Renal cortex interstitium (tissue), 15 donors: ENCODE data around the gene RGMB. TPM values are rescaled to one million over a fixed set of nuclear protein-coding genes. Genes with fewer than 3 reads are reported as not detected.
"Not testable (repeated sequence)": the region's sequence is repeated elsewhere in the genome, so short reads cannot be mapped to it uniquely, and the experiment has no call there.

Source experiments
- DNase-seq, 11 donors: peaks; one replicate each; pipeline ENCODE4 v3.0.0-alpha.2; 2013; ENCODE audit warnings: low read depth in 9 of 11, low spot score in 4 of 11; ENCODE audit errors: extremely low read depth in 1 of 11
- long read RNA-seq, 16 experiments: transcript quantifications; one replicate each; lab custom pipeline, GENCODE V29; 2026
- polyA plus RNA-seq, 3 donors: library from polyadenylated mRNA; unstranded; fragments of 120-200 nt; gene quantifications; one replicate each; pipeline ENCODE4 v1.2.1, GENCODE V29; 2013; ENCODE audit not compliant: insufficient read length in 3 of 3

RGMB gene, protein sequence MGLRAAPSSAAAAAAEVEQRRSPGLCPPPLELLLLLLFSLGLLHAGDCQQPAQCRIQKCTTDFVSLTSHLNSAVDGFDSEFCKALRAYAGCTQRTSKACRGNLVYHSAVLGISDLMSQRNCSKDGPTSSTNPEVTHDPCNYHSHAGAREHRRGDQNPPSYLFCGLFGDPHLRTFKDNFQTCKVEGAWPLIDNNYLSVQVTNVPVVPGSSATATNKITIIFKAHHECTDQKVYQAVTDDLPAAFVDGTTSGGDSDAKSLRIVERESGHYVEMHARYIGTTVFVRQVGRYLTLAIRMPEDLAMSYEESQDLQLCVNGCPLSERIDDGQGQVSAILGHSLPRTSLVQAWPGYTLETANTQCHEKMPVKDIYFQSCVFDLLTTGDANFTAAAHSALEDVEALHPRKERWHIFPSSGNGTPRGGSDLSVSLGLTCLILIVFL
- polyA plus RNA-seq = 10 to 100 TPM; 12.3 to 14.9 (median 13.3) TPM
- long read RNA-seq, donor 1, partial matches to known transcripts = 0 of 1 reads
- long read RNA-seq, donor 1, other reads (novel, unspliced or antisense) = 0 of 1 reads
- long read RNA-seq, donor 2, partial matches to known transcripts = 0 of 1 reads
- long read RNA-seq, donor 2, other reads (novel, unspliced or antisense) = 0 of 1 reads
- long read RNA-seq, donor 3, transcript RGMB-207 (3 exons, 2,052 nt) = major isoform, 7 of 7 reads
- long read RNA-seq, donor 3, partial matches to known transcripts = 0 of 7 reads
- long read RNA-seq, donor 3, other reads (novel, unspliced or antisense) = 0 of 7 reads
- long read RNA-seq, donor 4, partial matches to known transcripts = 0 of 1 reads
- long read RNA-seq, donor 4, other reads (novel, unspliced or antisense) = 0 of 1 reads
- long read RNA-seq, donor 5 = 0 reads
- long read RNA-seq, donor 6, partial matches to known transcripts = 0 of 3 reads
- long read RNA-seq, donor 6, other reads (novel, unspliced or antisense) = 0 of 3 reads
- long read RNA-seq, donor 7, partial matches to known transcripts = 0 of 2 reads
- long read RNA-seq, donor 7, other reads (novel, unspliced or antisense) = 0 of 2 reads
- long read RNA-seq, donor 8 = 0 reads
- long read RNA-seq, donor 9, partial matches to known transcripts = 0 of 2 reads
- long read RNA-seq, donor 9, other reads (novel, unspliced or antisense) = 0 of 2 reads
- long read RNA-seq, donor 10, partial matches to known transcripts = 0 of 2 reads
- long read RNA-seq, donor 10, other reads (novel, unspliced or antisense) = 0 of 2 reads
- long read RNA-seq, donor 11, partial matches to known transcripts = 0 of 1 reads
- long read RNA-seq, donor 11, other reads (novel, unspliced or antisense) = 0 of 1 reads
- long read RNA-seq, donor 12 = 0 reads
- long read RNA-seq, donor 13 = 0 reads
- long read RNA-seq, donor 14, partial matches to known transcripts = 0 of 1 reads
- long read RNA-seq, donor 14, other reads (novel, unspliced or antisense) = 0 of 1 reads
- long read RNA-seq, donor 15, partial matches to known transcripts = 0 of 4 reads
- long read RNA-seq, donor 15, other reads (novel, unspliced or antisense) = 0 of 4 reads
- long read RNA-seq, donor 16, transcript RGMB-207 (3 exons, 2,052 nt) = major isoform, 8 of 9 reads
- long read RNA-seq, donor 16, partial matches to known transcripts = 0 of 9 reads
- long read RNA-seq, donor 16, other reads (novel, unspliced or antisense) = 0 of 9 reads

DNA sequence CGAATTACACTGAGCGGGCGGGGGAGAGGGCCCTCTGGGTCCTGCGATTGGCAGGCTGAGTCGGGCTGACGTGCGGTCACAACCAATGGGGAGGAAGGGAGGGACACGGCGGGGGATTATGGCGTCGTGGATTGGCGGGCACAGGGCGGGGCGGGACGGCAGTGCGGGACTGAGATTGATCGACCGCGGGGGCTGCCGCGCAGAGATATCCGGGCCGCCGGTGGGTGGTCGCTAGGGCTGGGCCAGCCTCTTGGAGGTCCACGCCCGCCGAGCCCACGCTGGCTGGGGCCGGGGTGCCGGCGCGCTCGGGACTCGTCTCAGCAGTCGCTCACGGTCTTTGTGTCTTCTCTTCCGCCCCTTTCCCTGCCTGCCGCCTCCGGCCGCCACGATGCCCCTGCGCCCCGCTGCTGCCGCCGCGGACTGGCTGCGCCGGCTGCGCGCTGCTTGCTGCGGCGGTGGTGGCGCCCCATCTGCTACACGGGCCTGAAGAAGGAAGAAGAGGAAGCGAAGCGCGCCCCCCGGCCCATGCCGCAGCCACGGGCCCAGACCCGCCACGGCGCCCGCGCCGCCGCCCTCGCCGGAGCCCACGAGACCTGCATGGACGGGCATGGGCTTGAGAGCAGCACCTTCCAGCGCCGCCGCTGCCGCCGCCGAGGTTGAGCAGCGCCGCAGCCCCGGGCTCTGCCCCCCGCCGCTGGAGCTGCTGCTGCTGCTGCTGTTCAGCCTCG, at the start of gene RGMB:
Gene RGMB, plus strand, starts transcription at position 200 of the 728 bp plus-strand sequence. Its CDS starts 408 bp downstream, at position 608.
- DNase-seq = peak; percentile 90 to 98 (median 97)

DNA sequence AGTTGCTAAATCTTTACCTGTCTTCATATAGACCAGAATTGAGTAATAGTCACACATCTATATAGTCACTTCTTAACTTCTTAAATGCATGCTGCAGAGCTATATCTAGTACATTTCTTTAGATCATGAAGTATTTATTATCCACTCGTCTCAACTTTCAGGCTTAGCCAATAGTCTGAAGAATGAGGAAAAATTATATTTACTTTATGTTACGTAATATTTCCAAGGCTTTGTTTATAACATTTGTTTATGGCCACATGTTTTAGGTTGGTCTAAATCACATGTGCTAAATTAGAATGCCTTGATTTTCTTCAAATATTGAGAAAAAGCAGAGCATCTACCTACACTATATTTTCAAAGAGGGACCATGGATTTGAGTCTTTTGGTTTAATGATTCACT, 47.2 kb upstream of the RGMB start:
- DNase-seq = no peak

DNA sequence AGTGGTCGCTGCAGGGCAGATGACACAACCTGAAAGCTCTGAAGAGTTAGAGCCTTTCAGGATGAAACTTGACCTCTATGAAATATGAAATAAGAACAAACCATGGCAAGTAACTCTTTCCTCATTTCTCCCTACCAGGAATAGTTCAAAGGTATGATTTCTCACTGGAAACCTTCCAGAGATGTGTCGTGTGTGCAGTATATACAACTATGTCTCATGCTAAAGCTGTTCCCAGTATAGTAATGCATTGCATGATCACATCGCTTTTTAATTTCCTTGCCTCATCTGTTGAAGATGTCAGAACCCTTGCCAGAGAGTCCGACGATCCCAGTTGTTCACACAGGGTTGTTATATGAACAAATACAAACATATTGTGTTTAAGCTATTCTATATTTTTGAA, 45.8 kb upstream of the RGMB start:
- DNase-seq = no peak

DNA sequence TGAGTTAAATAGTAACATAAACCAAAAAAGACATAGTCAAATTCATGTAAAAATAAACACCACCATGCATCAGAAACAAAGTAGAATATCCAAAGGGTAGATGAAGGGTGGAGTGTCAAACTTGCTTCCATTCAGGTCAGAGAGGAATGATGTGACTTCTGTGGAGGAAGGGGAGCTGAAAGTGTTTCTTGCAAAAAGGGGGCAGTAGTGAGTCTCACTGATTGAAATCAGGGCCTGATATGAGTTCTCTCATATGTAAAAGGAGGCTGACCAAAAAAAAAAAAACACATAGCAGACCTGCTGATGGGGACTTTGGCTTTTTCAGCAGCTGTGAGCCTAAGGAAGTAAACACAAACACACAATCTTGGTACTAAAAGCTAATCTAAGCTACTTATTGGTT, 38.8 kb upstream of the RGMB start:
- DNase-seq = no peak

- DNase-seq = no peak
Observed at GRCh38 chr5:98735806-98736507, 37.5 kb upstream of the RGMB start.

- DNase-seq = no peak
Observed at GRCh38 chr5:98736753-98737152, 36.7 kb upstream of the RGMB start.

GRCh38 chr5:98737441-98737840, 36.0 kb upstream of the RGMB start:
- not testable (repeated sequence) for DNase-seq

- DNase-seq = not testable (repeated sequence)
Observed at GRCh38 chr5:98738481-98739149, 34.8 kb upstream of the RGMB start.

GRCh38 chr5:98741926-98742325, 31.5 kb upstream of the RGMB start:
- no peak for DNase-seq

GRCh38 chr5:98742396-98743073, 30.9 kb upstream of the RGMB start:
- no peak for DNase-seq

- DNase-seq = not testable (repeated sequence)
Observed at GRCh38 chr5:98748259-98748658, 25.2 kb upstream of the RGMB start.

GRCh38 chr5:98749046-98749445, 24.4 kb upstream of the RGMB start:
- no peak for DNase-seq

- DNase-seq = no peak
Observed at GRCh38 chr5:98750693-98751092, 22.8 kb upstream of the RGMB start.

- DNase-seq = not testable (repeated sequence)
Observed at GRCh38 chr5:98752331-98752730, 21.1 kb upstream of the RGMB start.

DNA sequence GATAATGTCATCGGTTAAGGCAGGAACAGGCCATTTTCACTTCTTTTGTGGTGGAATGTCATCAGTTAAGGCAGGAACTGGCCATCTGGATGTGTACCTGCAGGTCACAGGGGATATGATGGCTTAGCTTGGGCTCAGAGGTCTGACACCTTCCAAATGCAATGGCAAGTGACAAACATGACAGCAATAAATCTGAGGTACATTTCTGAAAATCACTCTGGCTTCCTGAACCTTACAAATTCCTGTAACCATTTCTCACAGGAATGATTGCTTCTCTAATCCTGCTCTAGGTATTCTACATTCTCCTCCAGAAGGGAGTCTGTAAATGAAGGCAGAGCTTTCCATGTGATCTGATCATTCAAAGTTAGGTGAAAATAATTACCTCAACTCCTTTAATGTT, 20.7 kb upstream of the RGMB start:
- not testable (repeated sequence) for DNase-seq

DNA sequence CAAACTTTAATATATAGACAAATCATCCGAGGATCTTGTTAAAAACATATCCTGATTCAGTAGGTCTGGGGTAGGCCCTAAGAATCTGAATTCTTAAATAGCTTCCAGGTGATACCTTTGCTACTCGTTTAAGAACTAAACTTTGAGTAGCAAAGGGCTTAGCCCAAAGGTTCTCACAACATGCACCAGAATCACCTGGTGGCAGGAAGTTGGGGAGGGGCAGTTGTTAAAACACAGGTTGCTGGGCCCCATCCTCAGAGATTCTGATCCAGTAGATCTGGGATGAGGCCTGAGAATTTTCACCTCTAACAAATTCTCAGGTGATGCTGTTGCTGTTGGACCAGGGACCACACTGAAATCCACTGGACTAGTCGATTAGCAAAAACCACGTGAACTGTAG, 20.0 kb upstream of the RGMB start:
- DNase-seq = no peak
